ENCODE data around the gene BCL2. TPM values are rescaled to one million over a fixed set of nuclear protein-coding genes. Genes with fewer than 3 reads are reported as not detected.

Gene BCL2
- total RNA-seq, 1 donor from 2014 or later = 47.3 TPM

- peak; percentile 74 for DNase-seq
Observed at GRCh38 chr18:63138436-63139340, 180.9 kb downstream of the BCL2 start.

DNA sequence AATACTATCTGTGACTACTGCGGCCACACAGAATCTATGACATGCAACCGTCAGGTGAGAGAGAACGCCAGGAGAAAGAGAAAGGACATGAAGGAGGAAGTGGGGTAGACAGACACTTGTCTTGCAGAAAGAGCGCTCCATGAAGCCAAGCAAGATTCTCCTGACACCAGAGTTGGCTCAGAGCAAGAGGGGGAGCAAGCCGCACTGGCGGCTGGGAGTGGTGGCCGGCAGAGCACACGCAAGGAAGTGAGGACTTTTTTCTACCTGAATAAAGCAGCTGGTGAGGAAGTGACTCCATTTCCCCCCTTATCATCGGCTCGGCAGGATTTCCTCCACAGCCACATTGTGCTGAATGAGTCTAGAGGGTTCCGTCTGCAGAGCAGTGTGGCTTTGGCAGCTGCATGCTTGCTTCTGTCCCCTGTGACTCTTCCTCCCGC, 181.6 kb downstream of the BCL2 start:
- DNase-seq = no peak

- DNase-seq = no peak
Observed at GRCh38 chr18:63135101-63135500, 184.5 kb downstream of the BCL2 start.

GRCh38 chr18:63132819-63133200, 186.8 kb downstream of the BCL2 start:
- peak; percentile 41 for DNase-seq

GRCh38 chr18:63131959-63132818, 187.4 kb downstream of the BCL2 start:
- no peak for DNase-seq

DNA sequence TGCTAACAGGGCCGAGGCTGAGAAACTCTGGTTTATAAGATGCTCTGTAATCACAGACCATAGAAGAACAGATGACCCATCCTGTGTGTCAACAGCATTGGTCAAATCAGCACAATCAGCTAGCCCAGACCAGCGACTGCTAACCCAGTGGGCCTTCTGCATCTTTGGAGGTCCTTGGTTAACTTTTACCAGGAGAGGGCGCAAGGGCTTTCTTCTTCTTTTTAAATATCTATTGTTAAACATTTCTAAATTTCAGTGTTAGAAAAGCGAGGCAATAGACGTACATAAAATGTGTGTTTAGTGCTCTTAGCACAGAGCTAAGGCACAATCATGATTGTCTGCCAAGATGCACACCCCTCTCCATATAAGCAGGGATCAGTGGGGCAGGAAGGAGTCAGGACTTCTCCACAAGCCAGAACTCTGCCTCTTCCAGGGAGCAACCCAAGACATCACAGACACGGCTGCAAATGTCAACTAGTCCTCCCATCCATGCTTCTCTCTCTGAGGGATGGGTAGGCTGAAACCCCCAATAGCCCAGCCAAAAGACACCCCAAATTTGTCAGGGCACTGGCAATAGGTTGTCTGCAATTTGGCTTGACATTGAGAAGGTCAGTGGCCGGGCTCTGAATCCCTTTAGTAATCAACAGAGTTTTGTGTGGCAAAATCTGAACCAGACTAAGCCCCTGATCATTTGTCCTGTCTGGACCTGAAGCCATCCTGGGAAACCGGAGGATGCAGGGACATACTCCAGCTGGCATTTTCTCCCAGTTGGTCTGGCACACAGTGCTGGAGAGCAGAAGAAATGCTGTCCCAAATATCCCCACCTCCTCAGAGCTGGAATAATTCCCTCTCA, 188.2 kb downstream of the BCL2 start:
- DNase-seq = peak; percentile 86

GRCh38 chr18:63130176-63130575, 189.4 kb downstream of the BCL2 start:
- no peak for DNase-seq

GRCh38 chr18:63128237-63128974, 191.2 kb downstream of the BCL2 start:
- DNase-seq = no peak

DNA sequence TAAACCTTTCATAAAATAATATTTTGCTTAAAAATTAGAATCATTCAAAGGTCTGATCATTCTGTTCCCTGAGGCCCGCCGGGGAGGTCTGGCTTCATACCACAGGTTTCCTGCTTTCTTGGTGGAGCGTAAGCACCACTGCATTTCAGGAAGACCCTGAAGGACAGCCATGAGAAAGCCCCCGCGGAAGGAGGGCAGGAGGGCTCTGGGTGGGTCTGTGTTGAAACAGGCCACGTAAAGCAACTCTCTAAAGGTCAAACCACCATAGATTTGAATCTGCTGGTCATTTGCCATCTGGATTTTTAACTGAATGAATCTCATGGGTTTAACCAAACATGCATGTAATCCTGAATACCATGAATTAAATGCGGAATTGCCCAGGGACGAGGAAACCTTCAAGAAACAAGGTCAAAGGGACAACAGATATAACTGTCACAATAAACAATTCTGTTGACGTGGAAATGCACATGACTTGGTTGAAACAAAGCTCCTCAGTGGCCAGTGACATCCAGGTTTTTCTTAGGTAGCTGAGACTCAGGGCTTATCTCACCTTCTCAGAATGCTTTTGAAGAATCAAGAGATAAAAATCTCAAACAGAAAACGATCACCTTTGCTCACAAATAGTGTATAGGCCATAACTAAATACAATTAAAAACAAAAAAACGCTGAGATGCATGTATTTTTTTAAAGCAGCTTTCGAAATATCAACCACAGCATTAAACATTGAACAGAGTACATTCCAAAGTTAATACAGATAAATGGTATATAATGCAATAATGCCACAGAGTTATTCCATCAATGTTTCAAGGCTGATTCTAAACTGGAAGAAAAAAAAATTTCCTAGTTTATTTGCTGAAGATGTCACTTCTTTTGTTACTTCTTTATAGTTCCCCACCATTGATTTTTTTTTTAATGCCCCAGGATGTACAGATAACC, 193.2 kb downstream of the BCL2 start:
- no peak for DNase-seq

DNA sequence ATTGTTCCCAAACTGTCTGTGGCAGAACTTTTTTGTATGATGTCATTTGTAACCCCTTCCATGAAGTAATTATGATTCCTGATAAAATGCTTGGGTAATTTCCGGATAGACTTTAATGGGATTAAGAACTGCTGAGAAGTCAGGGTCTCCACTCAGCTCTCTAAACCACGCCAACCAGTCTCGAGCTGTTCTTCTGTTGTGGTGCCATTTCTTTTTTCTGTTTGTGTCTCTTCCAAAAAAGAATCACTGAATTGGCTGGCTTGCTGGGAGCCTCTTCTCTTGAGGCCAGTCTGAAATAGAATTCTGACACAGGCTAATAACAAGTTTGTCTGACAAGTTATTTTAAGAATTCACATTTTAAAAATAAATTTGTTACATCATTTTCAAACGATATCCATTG, 198.9 kb downstream of the BCL2 start:
- DNase-seq = peak; percentile 46

- peak; percentile 60 for DNase-seq
Observed at GRCh38 chr18:63119647-63120046, 199.9 kb downstream of the BCL2 start.

GRCh38 chr18:63113899-63114565, 205.5 kb downstream of the BCL2 start:
- no peak for DNase-seq

DNA sequence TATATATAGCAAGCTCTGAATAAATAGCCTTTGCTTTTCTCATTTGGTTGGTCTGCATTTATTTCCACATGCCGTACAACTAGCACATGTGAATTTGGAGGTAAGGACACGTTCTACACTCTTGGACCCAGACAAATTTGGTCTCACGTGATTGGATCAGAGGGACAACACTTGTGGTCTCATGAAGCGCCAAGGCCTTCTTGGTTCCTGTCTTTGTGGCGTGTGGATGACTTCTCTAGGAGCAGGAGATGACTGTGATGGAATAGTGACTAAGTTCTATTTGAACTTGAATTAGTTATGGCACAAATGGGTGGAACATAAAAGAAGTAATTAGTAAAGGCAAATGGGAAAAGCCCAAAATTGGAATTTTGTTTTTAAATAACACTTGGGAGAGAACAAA, 206.9 kb downstream of the BCL2 start:
- DNase-seq = no peak

GRCh38 chr18:63111671-63112402, 207.7 kb downstream of the BCL2 start:
- DNase-seq = peak; percentile 45

GRCh38 chr18:63109802-63110201, 209.8 kb downstream of the BCL2 start:
- no peak for DNase-seq

DNA sequence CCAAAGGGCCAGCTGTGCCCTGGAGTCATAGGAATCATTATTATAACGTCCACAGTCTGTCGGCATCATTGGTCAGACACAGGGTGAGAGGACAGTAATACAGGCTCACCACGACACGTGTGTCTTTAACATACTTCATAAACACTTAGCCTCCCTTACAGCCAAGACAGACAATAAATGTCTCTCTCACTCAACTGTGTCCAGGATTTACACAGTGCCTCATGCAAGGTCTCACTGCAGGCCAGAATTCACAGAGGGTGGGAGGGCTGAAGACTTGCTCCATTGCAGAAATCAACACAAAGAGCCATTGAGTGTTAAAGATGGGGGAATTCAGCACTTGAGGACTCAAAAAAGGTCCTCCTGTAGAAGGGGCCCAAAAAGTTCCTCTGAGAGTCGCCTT, 210.5 kb downstream of the BCL2 start:
- DNase-seq = no peak

DNA sequence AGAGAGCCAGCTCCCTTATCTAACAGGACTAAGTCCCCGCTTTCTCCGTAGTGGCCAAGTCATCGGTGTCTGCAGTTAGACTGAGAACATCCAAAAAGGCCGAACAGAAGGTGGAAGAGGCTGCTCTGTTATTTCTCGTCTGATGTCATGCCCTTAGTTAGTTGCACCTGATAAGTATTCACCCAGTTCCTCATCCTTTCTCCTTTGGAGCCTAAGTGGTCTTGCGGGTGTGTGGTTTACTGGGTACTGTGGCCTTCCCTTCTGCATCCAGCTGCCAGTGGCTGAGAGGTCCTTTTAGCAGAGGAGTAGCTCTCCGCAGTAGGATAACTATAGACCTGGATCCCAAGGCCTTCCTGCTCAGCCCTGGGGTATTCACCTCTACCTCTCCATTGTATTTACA, 211.6 kb downstream of the BCL2 start:
- no peak for DNase-seq

DNA sequence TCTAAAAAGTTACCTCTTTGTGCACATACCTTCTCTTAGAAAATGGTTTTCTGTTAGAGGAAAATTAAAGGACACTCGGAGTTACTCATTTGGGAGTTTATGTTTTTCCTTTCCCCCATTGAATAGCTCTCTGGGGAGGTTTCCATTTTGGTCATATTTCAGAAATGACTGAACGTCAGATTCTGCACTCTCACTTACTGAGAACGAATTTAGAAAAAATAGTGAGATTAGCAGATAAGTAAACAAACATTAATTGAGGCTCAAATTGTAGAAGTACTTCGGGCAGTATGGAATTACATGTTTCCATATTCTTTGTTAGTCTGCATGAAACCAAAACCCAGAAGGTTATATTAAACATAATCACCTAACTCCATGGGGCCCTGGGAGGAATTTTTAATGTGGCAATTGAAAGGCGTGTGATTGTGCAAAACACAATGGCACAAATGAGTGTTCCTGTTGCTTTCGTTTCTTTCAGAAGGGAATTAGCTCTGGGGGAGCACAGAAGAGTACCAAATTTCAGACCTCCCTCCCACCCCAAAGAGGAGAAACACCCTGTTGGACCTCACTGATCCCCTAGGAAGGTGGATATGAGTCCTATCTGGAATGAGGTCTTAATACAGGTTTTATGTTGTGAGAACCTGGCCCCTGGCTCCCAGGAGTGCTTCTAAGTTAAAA, 212.3 kb downstream of the BCL2 start:
- DNase-seq = no peak
